ENCODE measurements around the gene ABCA13. TPM values are rescaled to one million over a fixed set of nuclear protein-coding genes. Genes with fewer than 3 reads are reported as not detected.

The ABCA13 gene
- polyA plus RNA-seq, 1 of the 3 experiments (the other 2 are of a cell fraction): not detected

DNA sequence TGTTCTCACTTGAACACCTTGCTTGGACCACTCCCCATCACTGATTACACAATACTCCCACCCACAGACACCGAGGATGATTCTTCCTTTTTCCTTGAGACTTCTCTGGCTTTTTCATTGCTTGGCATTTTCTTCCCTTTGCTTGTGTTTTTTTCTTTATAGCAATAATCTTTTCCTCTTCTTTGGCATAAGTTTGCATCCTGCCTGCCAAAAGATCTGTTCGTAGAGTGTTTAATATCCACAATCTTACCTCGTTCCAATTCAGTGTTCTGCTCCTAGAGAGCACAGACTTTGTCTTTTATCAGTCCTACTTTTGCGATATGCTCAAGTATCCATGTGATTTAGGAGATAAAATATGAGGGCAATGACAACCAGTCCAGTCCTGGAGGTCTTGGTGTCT lies 449.8 kb downstream of the ABCA13 start:
- no peak for DNase-seq
- Histone ChIP-seq H3K79me2 (ENCODE audit: insufficient read depth) (no peaks in the 10 kb centered on the region), H3K27ac (ENCODE audit: low read depth in 2 of 2, low read length in 1 of 2) (no peak overlapping the region), H3F3A (replicated peaks; ENCODE audit: insufficient read depth) (no peaks in the 10 kb centered on the region), H3K9me2 (no peaks in the 10 kb centered on the region), H3K4me2 (no peak overlapping the region), H3K9me3 (no peaks in the 10 kb centered on the region), H3K4me1 (ENCODE audit: control insufficient read depth in 1 of 2, insufficient read depth in 2 of 2, low read depth in 1 of 2, low read length in 1 of 2) (no peaks in the 10 kb centered on the region), H3K4me3 (ENCODE audit: low read depth in 2 of 2, low read length in 1 of 2) (no peak overlapping the region), H3K9ac (no peak overlapping the region), H3K27me3 (ENCODE audit: insufficient read depth) (no peaks in the 10 kb centered on the region; the same call in 1 of the 2 replicates), H3K36me3 (replicated peaks in 1 of 2; ENCODE audit: control insufficient read depth in 1 of 2, insufficient read depth in 2 of 2, low read length in 1 of 2) (no peaks in the 10 kb centered on the region), H2AFZ (ENCODE audit: low read depth) (no peak overlapping the region), H4K20me1 (ENCODE audit: insufficient read depth) (no peaks in the 10 kb centered on the region)
- 2% methylated on average over 4 of the region's 4 CpGs for WGBS (ENCODE audit: low lambda C conversion rate)
- CTCF ChIA-PET: no interaction called here
- TF ChIP-seq SIN3A (IDR thresholded peaks at IDR 0.05; ENCODE audit: borderline replicate concordance, low read depth, low read length) (no peak), GABPA (IDR thresholded peaks at IDR 0.05; ENCODE audit: low read depth) (no peak), TEAD4 (IDR thresholded peaks at IDR 0.05; ENCODE audit: borderline replicate concordance, insufficient read depth) (no peak), JUND (IDR thresholded peaks at IDR 0.05) (no peak), FOXJ3 (CRISPR knock-in tag; IDR thresholded peaks at IDR 0.05) (no peak)
- TF ChIP-seq, protein P1, sequence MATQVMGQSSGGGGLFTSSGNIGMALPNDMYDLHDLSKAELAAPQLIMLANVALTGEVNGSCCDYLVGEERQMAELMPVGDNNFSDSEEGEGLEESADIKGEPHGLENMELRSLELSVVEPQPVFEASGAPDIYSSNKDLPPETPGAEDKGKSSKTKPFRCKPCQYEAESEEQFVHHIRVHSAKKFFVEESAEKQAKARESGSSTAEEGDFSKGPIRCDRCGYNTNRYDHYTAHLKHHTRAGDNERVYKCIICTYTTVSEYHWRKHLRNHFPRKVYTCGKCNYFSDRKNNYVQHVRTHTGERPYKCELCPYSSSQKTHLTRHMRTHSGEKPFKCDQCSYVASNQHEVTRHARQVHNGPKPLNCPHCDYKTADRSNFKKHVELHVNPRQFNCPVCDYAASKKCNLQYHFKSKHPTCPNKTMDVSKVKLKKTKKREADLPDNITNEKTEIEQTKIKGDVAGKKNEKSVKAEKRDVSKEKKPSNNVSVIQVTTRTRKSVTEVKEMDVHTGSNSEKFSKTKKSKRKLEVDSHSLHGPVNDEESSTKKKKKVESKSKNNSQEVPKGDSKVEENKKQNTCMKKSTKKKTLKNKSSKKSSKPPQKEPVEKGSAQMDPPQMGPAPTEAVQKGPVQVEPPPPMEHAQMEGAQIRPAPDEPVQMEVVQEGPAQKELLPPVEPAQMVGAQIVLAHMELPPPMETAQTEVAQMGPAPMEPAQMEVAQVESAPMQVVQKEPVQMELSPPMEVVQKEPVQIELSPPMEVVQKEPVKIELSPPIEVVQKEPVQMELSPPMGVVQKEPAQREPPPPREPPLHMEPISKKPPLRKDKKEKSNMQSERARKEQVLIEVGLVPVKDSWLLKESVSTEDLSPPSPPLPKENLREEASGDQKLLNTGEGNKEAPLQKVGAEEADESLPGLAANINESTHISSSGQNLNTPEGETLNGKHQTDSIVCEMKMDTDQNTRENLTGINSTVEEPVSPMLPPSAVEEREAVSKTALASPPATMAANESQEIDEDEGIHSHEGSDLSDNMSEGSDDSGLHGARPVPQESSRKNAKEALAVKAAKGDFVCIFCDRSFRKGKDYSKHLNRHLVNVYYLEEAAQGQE (IDR thresholded peaks at IDR 0.05; ENCODE audit: low read depth, low read length): no peak
- POLR2A ChIA-PET: no interaction called here

- Histone ChIP-seq H3K36me3 (replicated peaks in 1 of 2; ENCODE audit: control insufficient read depth in 1 of 2, insufficient read depth in 2 of 2, low read length in 1 of 2) (no peaks in the 10 kb centered on the region), H3K9me2 (no peaks in the 10 kb centered on the region), H3K4me2 (no peak overlapping the region), H3F3A (replicated peaks; ENCODE audit: insufficient read depth) (no peaks in the 10 kb centered on the region), H3K9ac (no peak overlapping the region), H3K27ac (ENCODE audit: low read depth in 2 of 2, low read length in 1 of 2) (no peak overlapping the region), H3K79me2 (ENCODE audit: insufficient read depth) (no peaks in the 10 kb centered on the region), H4K20me1 (ENCODE audit: insufficient read depth) (no peaks in the 10 kb centered on the region), H3K27me3 (ENCODE audit: insufficient read depth) (0 out of 2 replicates have a peak, but pooled peaks cover 11% of the 10 kb centered on the region), H3K4me3 (ENCODE audit: low read depth in 2 of 2, low read length in 1 of 2) (no peak overlapping the region), H3K4me1 (ENCODE audit: control insufficient read depth in 1 of 2, insufficient read depth in 2 of 2, low read depth in 1 of 2, low read length in 1 of 2) (no peaks in the 10 kb centered on the region), H2AFZ (ENCODE audit: low read depth) (no peak overlapping the region; the same call in 1 of the 2 replicates), H3K9me3 (no peaks in the 10 kb centered on the region)
- TF ChIP-seq JUND (IDR thresholded peaks at IDR 0.05) (no peak), TCF12 (IDR thresholded peaks at IDR 0.05) (no peak), ELF1 (IDR thresholded peaks at IDR 0.05) (no peak), RFX5 (IDR thresholded peaks at IDR 0.05; ENCODE audit: low read length) (no peak), RCOR1 (IDR thresholded peaks at IDR 0.05; ENCODE audit: low read length) (no peak), FOXM1 (IDR thresholded peaks at IDR 0.05; ENCODE audit: low read depth) (no peak), POLR2AphosphoS5 (IDR thresholded peaks at IDR 0.05; ENCODE audit: low read depth, low read length) (no peak), NFIC (IDR thresholded peaks at IDR 0.05; ENCODE audit: borderline replicate concordance) (no peak), SMC3 (IDR thresholded peaks at IDR 0.05; ENCODE audit: low read depth, low read length) (no peak), FOXJ3 (CRISPR knock-in tag; IDR thresholded peaks at IDR 0.05) (no peak)
- TF ChIP-seq, protein P2, sequence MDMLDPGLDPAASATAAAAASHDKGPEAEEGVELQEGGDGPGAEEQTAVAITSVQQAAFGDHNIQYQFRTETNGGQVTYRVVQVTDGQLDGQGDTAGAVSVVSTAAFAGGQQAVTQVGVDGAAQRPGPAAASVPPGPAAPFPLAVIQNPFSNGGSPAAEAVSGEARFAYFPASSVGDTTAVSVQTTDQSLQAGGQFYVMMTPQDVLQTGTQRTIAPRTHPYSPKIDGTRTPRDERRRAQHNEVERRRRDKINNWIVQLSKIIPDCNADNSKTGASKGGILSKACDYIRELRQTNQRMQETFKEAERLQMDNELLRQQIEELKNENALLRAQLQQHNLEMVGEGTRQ (IDR thresholded peaks at IDR 0.05; ENCODE audit: borderline replicate concordance, low read depth, low read length): no peak
- no peak for DNase-seq
- WGBS (ENCODE audit: low lambda C conversion rate): 2% methylated on average over 4 of the region's 4 CpGs
- ChIA-PET POLR2A (no interaction called here), CTCF (no interaction called here)
Measured at GRCh38 chr7:48627164-48627563, 455.9 kb downstream of the ABCA13 start.
